ENCODE results near the gene KRT3.

The KRT3 gene

DNA sequence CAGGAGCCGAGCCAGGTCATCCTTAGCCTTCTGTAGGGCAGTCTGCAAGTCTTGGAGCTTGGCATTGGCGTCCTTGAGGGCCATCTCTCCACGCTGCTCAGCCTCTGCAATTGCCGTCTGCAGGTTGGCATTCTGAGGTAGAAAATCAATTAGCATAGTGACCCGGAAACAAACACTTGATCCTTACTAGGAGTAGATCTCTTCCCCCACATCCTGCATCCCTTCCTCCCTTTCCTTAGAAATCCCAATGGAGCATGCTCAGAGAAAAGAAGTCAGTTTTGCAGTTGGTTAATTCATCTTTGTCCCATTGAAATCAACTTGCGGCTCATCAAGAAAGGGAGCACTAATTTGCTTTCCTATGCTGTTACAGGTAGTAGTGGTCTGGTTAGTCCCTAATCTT lies 24.8 kb downstream of the KRT3 start:
- H3K4me3 ChIP-seq (ENCODE audit: low read depth in 1 of 5, low read length in 5 of 5): no peak overlapping the region
- H3K9me3 ChIP-seq (ENCODE audit: control insufficient read depth in 5 of 5, low read length in 5 of 5): no peaks in the 10 kb centered on the region
- H3K27me3 ChIP-seq (ENCODE audit: control insufficient read depth in 5 of 5, insufficient read depth in 4 of 5, low read length in 5 of 5): peaks cover 0 to 8% (median 0%) of the 10 kb centered on the region in 5 donors
- H3K36me3 ChIP-seq (ENCODE audit: control insufficient read depth in 5 of 5, insufficient read depth in 5 of 5, low read length in 5 of 5): no peaks in the 10 kb centered on the region
- H3K27ac ChIP-seq (ENCODE audit: low read depth, low read length): no peak overlapping the region
- no peak overlapping the region for H3K9ac ChIP-seq (ENCODE audit: low read length in 5 of 5)
- no peaks in the 10 kb centered on the region for H3K4me1 ChIP-seq (ENCODE audit: control insufficient read depth in 5 of 5, insufficient read depth in 5 of 5, low read length in 5 of 5)

GRCh38 chr12:52769946-52770345 lies 26.0 kb downstream of the KRT3 start:
- H3K36me3 ChIP-seq (ENCODE audit: control insufficient read depth in 5 of 5, insufficient read depth in 5 of 5, low read length in 5 of 5): no peaks in the 10 kb centered on the region
- H3K27ac ChIP-seq (ENCODE audit: low read depth, low read length): no peak overlapping the region
- no peak overlapping the region for H3K4me3 ChIP-seq (ENCODE audit: low read depth in 1 of 5, low read length in 5 of 5)
- H3K9ac ChIP-seq (ENCODE audit: low read length in 5 of 5): no peak overlapping the region
- peaks cover 0 to 8% (median 0%) of the 10 kb centered on the region in 5 donors for H3K27me3 ChIP-seq (ENCODE audit: control insufficient read depth in 5 of 5, insufficient read depth in 4 of 5, low read length in 5 of 5)
- no peaks in the 10 kb centered on the region for H3K4me1 ChIP-seq (ENCODE audit: control insufficient read depth in 5 of 5, insufficient read depth in 5 of 5, low read length in 5 of 5)
- H3K9me3 ChIP-seq (ENCODE audit: control insufficient read depth in 5 of 5, low read length in 5 of 5): no peaks in the 10 kb centered on the region

- H3K27me3 ChIP-seq (ENCODE audit: control insufficient read depth in 5 of 5, insufficient read depth in 4 of 5, low read length in 5 of 5): peaks cover 0 to 8% (median 0%) of the 10 kb centered on the region in 5 donors
- no peaks in the 10 kb centered on the region for H3K4me1 ChIP-seq (ENCODE audit: control insufficient read depth in 5 of 5, insufficient read depth in 5 of 5, low read length in 5 of 5)
- no peaks in the 10 kb centered on the region for H3K36me3 ChIP-seq (ENCODE audit: control insufficient read depth in 5 of 5, insufficient read depth in 5 of 5, low read length in 5 of 5)
- no peaks in the 10 kb centered on the region for H3K9me3 ChIP-seq (ENCODE audit: control insufficient read depth in 5 of 5, low read length in 5 of 5)
- no peak overlapping the region for H3K4me3 ChIP-seq (ENCODE audit: low read depth in 1 of 5, low read length in 5 of 5)
- no peak overlapping the region for H3K9ac ChIP-seq (ENCODE audit: low read length in 5 of 5)
- no peak overlapping the region for H3K27ac ChIP-seq (ENCODE audit: low read depth, low read length)
Measured at GRCh38 chr12:52769354-52769753, 26.6 kb downstream of the KRT3 start.

DNA sequence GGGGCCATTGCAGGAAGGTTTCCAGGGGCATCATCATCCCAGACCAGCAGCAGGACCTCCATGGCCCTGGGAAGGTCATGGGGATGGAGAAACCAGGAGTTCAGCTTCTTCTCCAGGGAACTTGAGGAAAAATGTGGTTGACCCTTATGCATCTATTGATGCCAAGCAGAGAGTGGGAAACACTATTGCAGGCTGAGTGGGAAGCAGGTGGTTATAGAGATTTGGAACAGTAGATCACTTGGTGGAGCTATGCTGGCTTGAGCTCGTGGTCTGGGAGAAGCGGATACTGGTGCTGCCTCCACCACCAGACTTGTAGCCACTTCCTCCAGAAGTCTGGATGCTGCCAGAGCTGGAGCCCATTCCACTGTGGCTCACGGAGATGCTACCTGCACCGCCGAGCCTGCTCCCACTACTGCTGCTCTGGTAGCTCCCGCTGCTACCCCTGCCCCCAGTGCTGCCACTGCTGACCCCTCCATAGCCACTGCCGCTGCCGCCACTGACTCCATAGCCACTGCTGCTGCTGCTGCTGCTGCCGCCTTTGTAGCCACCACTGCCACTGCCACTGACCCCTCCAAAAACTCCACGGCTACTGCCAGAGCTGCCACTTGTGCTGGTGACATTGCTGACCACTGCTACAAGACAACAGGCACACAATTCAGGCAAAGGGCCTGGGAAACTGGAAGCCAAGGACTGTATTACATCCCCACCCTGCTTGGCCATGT lies 27.3 kb downstream of the KRT3 start:
- Histone ChIP-seq H3K27ac (ENCODE audit: low read depth, low read length) (no peak overlapping the region), H3K4me1 (ENCODE audit: control insufficient read depth in 5 of 5, insufficient read depth in 5 of 5, low read length in 5 of 5) (no peaks in the 10 kb centered on the region), H3K9ac (ENCODE audit: low read length in 5 of 5) (no peak overlapping the region), H3K27me3 (ENCODE audit: control insufficient read depth in 5 of 5, insufficient read depth in 4 of 5, low read length in 5 of 5) (peaks cover 0 to 8% (median 0%) of the 10 kb centered on the region in 5 donors), H3K4me3 (ENCODE audit: low read depth in 1 of 5, low read length in 5 of 5) (no peak overlapping the region), H3K36me3 (ENCODE audit: control insufficient read depth in 5 of 5, insufficient read depth in 5 of 5, low read length in 5 of 5) (no peaks in the 10 kb centered on the region), H3K9me3 (ENCODE audit: control insufficient read depth in 5 of 5, low read length in 5 of 5) (no peaks in the 10 kb centered on the region)

DNA sequence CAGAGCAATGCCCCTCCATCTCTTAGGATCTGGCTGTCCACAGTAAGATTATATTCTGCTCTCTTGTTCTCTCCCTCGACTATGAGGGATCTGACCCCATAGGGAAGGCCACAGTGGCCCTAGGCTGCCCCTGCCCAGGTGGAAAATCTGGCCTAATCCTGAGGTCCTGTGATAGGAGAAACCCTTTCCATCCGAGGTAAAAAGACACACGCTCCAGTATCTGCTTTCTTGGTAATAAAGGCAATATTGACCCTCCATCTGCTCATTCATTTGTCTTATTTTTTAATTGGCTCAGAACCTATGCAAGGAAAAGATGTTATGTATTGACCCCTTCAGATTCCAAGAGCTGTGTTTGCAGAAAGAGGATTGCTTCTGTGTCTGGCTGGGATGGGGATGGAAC lies 28.5 kb downstream of the KRT3 start:
- Histone ChIP-seq H3K4me3 (ENCODE audit: low read depth in 1 of 5, low read length in 5 of 5) (no peak overlapping the region), H3K27me3 (ENCODE audit: control insufficient read depth in 5 of 5, insufficient read depth in 4 of 5, low read length in 5 of 5) (peaks cover 0 to 8% (median 0%) of the 10 kb centered on the region in 5 donors), H3K27ac (ENCODE audit: low read depth, low read length) (no peak overlapping the region), H3K36me3 (ENCODE audit: control insufficient read depth in 5 of 5, insufficient read depth in 5 of 5, low read length in 5 of 5) (no peaks in the 10 kb centered on the region), H3K9ac (ENCODE audit: low read length in 5 of 5) (no peak overlapping the region), H3K4me1 (ENCODE audit: control insufficient read depth in 5 of 5, insufficient read depth in 5 of 5, low read length in 5 of 5) (no peaks in the 10 kb centered on the region), H3K9me3 (ENCODE audit: control insufficient read depth in 5 of 5, low read length in 5 of 5) (no peaks in the 10 kb centered on the region)

DNA sequence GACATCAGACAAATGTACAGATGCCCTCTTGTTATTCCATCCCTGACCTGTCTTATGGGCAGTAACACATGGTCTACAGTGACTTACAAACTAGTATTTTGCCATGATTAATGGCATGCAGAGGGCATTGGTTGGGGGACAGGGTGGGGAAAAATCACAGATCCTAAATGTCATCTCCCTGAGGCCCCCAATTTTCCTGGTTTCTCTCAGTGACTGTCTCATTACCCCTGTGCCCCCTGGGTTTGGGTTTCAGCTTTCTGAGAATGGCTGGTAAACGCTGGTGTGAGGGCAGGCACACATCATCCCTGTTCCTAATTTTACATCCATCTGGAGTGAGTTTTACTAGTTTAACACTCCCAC lies 28.9 kb downstream of the KRT3 start:
- H3K27ac ChIP-seq (ENCODE audit: low read depth, low read length): no peak overlapping the region
- peaks cover 0 to 8% (median 0%) of the 10 kb centered on the region in 5 donors for H3K27me3 ChIP-seq (ENCODE audit: control insufficient read depth in 5 of 5, insufficient read depth in 4 of 5, low read length in 5 of 5)
- no peak overlapping the region for H3K4me3 ChIP-seq (ENCODE audit: low read depth in 1 of 5, low read length in 5 of 5)
- H3K9ac ChIP-seq (ENCODE audit: low read length in 5 of 5): no peak overlapping the region
- peaks cover 0 to 2% (median 2%) of the 10 kb centered on the region in 5 donors for H3K9me3 ChIP-seq (ENCODE audit: control insufficient read depth in 5 of 5, low read length in 5 of 5)
- no peaks in the 10 kb centered on the region for H3K36me3 ChIP-seq (ENCODE audit: control insufficient read depth in 5 of 5, insufficient read depth in 5 of 5, low read length in 5 of 5)
- no peaks in the 10 kb centered on the region for H3K4me1 ChIP-seq (ENCODE audit: control insufficient read depth in 5 of 5, insufficient read depth in 5 of 5, low read length in 5 of 5)

- peaks cover 0 to 7% (median 5%) of the 10 kb centered on the region in 5 donors for H3K9me3 ChIP-seq (ENCODE audit: control insufficient read depth in 5 of 5, low read length in 5 of 5)
- H3K9ac ChIP-seq (ENCODE audit: low read length in 5 of 5): no peak overlapping the region
- H3K27ac ChIP-seq (ENCODE audit: low read depth, low read length): no peak overlapping the region
- no peaks in the 10 kb centered on the region for H3K4me1 ChIP-seq (ENCODE audit: control insufficient read depth in 5 of 5, insufficient read depth in 5 of 5, low read length in 5 of 5)
- peaks cover 0 to 8% (median 0%) of the 10 kb centered on the region in 5 donors for H3K27me3 ChIP-seq (ENCODE audit: control insufficient read depth in 5 of 5, insufficient read depth in 4 of 5, low read length in 5 of 5)
- no peak overlapping the region for H3K4me3 ChIP-seq (ENCODE audit: low read depth in 1 of 5, low read length in 5 of 5)
- H3K36me3 ChIP-seq (ENCODE audit: control insufficient read depth in 5 of 5, insufficient read depth in 5 of 5, low read length in 5 of 5): no peaks in the 10 kb centered on the region
Measured at GRCh38 chr12:52766351-52767019, 29.4 kb downstream of the KRT3 start.

DNA sequence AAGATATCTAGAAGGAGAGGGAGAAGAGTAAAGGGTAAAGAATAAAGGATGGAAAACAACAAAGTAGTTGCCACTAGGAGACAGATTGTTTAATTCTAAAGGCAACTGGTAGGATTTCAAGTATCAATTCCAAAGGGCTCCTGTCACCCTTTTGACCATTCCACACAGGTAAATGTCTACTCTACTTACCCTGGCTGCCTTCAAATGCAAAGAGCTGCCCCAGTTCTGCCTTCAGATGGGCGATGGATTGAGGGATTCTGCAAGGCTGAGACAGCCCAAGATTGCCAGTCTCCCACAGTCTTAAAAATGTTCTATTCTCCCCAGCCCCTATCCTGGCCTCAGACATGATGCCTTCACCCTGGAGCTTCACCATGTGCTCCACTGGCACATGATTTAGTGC lies 30.2 kb downstream of the KRT3 start:
- H3K4me1 ChIP-seq (ENCODE audit: control insufficient read depth in 5 of 5, insufficient read depth in 5 of 5, low read length in 5 of 5): no peaks in the 10 kb centered on the region
- no peak overlapping the region for H3K27ac ChIP-seq (ENCODE audit: low read depth, low read length)
- no peak overlapping the region for H3K4me3 ChIP-seq (ENCODE audit: low read depth in 1 of 5, low read length in 5 of 5)
- H3K9ac ChIP-seq (ENCODE audit: low read length in 5 of 5): no peak overlapping the region
- no peaks in the 10 kb centered on the region for H3K36me3 ChIP-seq (ENCODE audit: control insufficient read depth in 5 of 5, insufficient read depth in 5 of 5, low read length in 5 of 5)
- peaks cover 0 to 11% (median 5%) of the 10 kb centered on the region in 5 donors for H3K9me3 ChIP-seq (ENCODE audit: control insufficient read depth in 5 of 5, low read length in 5 of 5)
- peaks cover 0 to 8% (median 0%) of the 10 kb centered on the region in 5 donors for H3K27me3 ChIP-seq (ENCODE audit: control insufficient read depth in 5 of 5, insufficient read depth in 4 of 5, low read length in 5 of 5)

- Histone ChIP-seq H3K36me3 (ENCODE audit: control insufficient read depth in 5 of 5, insufficient read depth in 5 of 5, low read length in 5 of 5) (no peaks in the 10 kb centered on the region), H3K4me3 (ENCODE audit: low read depth in 1 of 5, low read length in 5 of 5) (no peak overlapping the region)
Measured at GRCh38 chr12:52763991-52764390, 31.9 kb downstream of the KRT3 start.

GRCh38 chr12:52763036-52763659 lies 32.8 kb downstream of the KRT3 start:
- Histone ChIP-seq H3K27ac (ENCODE audit: low read depth, low read length) (no peak overlapping the region), H3K4me3 (ENCODE audit: low read depth in 1 of 5, low read length in 5 of 5) (no peak overlapping the region), H3K9me3 (ENCODE audit: control insufficient read depth in 5 of 5, low read length in 5 of 5) (peaks cover 3 to 19% (median 11%) of the 10 kb centered on the region in 5 donors), H3K9ac (ENCODE audit: low read length in 5 of 5) (no peak overlapping the region), H3K36me3 (ENCODE audit: control insufficient read depth in 5 of 5, insufficient read depth in 5 of 5, low read length in 5 of 5) (no peaks in the 10 kb centered on the region), H3K27me3 (ENCODE audit: control insufficient read depth in 5 of 5, insufficient read depth in 4 of 5, low read length in 5 of 5) (peaks cover 0 to 2% (median 0%) of the 10 kb centered on the region in 5 donors), H3K4me1 (ENCODE audit: control insufficient read depth in 5 of 5, insufficient read depth in 5 of 5, low read length in 5 of 5) (peaks cover 0 to 3% (median 0%) of the 10 kb centered on the region in 5 donors)

More at GRCh38 chr12:52763991-52764390, 31.9 kb downstream of the KRT3 start:
- H3K9me3 ChIP-seq (ENCODE audit: control insufficient read depth in 5 of 5, low read length in 5 of 5): peaks cover 3 to 19% (median 11%) of the 10 kb centered on the region in 5 donors
- H3K27ac ChIP-seq (ENCODE audit: low read depth, low read length): no peak overlapping the region
- H3K27me3 ChIP-seq (ENCODE audit: control insufficient read depth in 5 of 5, insufficient read depth in 4 of 5, low read length in 5 of 5): peaks cover 0 to 3% (median 0%) of the 10 kb centered on the region in 5 donors
- no peak overlapping the region for H3K9ac ChIP-seq (ENCODE audit: low read length in 5 of 5)
- H3K4me1 ChIP-seq (ENCODE audit: control insufficient read depth in 5 of 5, insufficient read depth in 5 of 5, low read length in 5 of 5): peaks cover 0 to 3% (median 0%) of the 10 kb centered on the region in 5 donors

All from subcutaneous abdominal adipose tissue (tissue), 5 donors.